COR-L47 (cell line): ENCODE data around the gene CCDC73.
A peak's percentile ranks its signal among the peaks of the same experiment; 100 is the strongest.

Experiments
- DNase-seq: peaks from one replicate; lab custom pipeline; 2025; lab: John Stamatoyannopoulos, UW

CCDC73 gene

GRCh38 chr11:32586576-32587190 is 207.8 kb downstream of the CCDC73 start:
- DNase-seq, result no peak

DNA sequence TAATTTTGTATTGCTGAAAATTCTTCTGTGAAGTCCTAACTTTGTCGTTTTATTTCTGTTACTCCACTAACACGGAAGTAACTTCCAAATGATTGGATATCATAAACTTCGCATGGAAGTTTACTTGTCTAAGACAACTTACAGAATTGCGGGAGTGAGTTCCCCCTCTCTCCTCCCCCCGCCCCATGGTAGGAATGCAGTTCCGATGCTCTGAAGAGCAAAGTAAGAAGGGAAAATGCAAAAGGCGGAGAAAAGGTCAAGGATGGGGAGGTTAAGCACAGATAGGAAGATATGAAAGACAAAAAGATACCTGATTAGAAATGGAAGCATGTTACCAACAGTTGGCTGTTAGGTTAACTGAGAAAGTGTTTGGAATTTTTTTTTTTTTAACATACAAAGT is 209.5 kb downstream of the CCDC73 start:
- DNase-seq, result no peak

DNA sequence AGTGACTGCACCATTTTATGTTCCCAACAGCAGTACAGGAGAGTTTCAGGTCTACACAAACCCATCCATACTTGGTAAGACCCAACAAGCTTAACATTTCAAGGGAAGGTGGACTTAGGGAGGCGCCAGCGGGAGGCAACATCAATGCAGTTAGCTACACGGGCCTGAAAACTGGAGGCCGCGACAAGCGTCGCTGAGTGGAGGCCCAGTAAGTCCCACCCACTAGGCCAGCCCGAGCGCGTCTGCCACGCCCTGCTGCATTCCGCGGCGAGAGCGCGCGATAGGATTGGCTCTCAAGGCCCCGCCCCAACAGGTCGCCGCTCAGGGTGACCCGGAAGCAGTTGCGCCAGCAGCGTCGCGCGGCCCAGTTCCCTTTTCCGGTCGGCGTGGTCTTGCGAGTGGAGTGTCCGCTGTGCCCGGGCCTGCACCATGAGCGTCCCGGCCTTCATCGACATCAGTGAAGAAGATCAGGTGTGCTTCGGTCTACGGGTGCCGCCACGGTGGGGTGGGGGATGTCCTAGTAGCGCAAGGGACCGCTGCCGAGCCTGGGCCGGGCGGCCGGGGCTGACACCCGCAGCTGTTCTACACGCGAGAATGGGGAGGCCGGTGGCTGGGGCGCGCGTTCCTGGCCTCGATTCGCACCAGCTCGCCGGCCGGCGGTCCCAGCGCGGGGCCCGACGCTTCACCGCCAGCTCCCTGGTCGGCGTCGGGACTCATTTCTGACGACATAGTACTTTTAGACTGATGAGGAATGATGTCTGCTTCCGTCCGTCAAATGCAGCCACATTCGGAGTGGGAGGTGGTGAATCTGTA is 210.8 kb downstream of the CCDC73 start, which contains the start of gene EIF3M:
Gene EIF3M (plus strand): TSS at position 373 of the 813 bp plus-strand sequence. CDS start 57 bp downstream, at position 430.
- peak; percentile 96 for DNase-seq

- no peak for DNase-seq
These were observed 212.9 kb downstream of the CCDC73 start for GRCh38 chr11:32581556-32581955.

- no peak for DNase-seq
These were observed 213.5 kb downstream of the CCDC73 start for GRCh38 chr11:32580967-32581366.

GRCh38 chr11:32576456-32576855 is 218.0 kb downstream of the CCDC73 start:
- DNase-seq, result no peak

- no peak for DNase-seq
These were observed 219.4 kb downstream of the CCDC73 start for GRCh38 chr11:32575070-32575469.

DNA sequence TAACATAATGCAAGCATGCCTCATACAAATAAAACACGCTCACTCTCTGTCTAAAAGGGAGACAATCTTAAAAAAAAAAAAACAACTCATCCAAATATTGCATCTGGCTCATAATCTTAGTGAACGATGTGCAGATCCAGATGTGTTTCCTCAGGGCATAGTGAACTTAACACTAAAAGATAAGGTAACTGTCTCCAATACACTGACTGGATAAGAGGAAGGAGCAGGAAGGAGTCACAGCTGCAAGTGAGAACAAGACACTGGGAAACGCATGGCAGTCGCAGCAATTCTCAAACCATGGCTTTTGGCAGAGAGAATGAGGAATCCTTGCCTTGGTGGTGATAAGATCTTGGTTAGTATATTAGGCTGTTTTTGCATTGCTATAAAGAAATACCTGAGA is 220.0 kb downstream of the CCDC73 start:
- DNase-seq, result no peak

DNA sequence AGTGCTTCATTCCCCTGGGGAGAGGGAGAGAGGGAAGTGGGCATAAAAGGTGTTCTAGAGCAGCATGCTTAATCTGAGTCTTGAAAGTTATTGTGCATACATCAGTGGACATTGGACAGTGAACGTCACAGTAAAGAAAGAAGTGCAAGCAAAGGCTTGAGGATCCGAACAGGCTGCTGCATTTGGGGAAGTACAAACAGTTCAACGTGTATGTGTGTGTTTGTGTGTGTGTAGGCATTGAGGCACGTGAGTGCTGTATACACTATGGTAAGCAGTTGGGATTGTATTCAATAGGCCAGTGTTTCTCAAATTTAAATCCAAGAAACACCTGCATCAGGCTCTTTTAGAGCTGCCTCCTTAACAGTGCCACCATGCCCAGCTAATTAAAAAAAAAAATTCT is 221.2 kb downstream of the CCDC73 start:
- DNase-seq, result no peak

- DNase-seq, result no peak
These were observed 223.4 kb downstream of the CCDC73 start for GRCh38 chr11:32571039-32571438.

DNA sequence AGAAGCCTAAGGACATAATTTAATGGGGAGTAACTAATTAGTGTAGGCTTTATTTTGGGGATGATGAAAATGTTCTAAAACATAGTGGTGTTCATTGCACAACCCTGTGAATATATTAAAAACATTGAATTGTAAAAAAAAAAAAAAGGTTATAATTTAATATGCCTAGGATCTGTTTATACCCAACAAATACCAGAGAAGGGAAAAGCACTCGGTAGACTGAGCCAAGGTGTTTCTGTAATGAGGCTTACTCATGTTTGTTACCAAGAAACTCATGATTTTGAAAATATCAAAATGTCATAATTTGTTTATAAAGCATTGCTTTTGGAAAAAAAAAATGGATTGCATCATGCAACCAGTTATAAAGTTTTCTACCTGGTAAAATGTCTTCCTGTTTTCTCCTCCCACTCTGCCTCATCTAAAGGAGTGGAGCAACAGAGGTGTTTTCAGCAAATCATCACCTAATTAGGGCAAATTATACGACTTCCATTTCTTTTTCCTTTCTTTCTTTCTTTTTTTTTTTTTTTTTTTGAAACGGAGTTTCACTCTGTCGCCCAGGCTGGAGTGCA is 225.1 kb downstream of the CCDC73 start:
- no peak for DNase-seq

DNA sequence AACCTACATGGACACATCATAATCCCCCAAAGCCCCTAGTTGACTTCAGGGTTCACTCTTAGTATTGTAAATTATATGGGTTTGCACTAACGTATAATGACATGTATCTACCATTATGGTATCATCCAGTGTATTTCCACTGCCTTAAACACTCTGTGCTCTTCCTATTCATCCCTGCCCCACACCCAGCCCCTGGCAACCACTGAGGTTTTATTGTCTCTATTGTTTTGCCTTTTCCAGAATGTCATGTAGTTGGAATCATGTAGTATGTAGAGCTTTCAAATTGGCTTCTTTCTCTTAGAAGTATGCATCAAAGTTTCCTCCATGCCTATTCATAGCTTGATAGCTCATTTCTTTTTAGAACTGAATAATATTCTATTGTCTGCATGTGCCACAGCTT is 227.3 kb downstream of the CCDC73 start:
- DNase-seq, result no peak

DNA sequence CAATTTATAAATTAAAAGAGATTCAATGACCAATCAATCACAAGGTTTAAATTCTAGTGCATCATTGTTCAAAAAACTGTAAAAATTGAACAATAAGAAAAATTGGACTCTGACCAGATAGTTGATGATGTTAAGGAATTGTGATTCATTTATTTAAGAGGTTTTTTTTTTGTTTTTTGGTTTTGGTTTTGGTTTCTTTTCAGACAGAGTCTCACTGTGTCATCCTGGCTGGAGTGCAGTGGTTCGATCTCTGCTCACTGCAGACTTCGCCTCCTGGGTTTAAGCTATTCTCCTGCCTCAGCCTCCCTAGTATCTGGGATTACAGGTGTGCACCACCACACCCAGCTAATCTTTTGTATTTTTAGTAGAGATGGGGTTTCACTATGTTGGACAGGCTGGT is 227.9 kb downstream of the CCDC73 start:
- no peak for DNase-seq

- DNase-seq, result no peak
These were observed 230.9 kb downstream of the CCDC73 start for GRCh38 chr11:32563600-32563959.

DNA sequence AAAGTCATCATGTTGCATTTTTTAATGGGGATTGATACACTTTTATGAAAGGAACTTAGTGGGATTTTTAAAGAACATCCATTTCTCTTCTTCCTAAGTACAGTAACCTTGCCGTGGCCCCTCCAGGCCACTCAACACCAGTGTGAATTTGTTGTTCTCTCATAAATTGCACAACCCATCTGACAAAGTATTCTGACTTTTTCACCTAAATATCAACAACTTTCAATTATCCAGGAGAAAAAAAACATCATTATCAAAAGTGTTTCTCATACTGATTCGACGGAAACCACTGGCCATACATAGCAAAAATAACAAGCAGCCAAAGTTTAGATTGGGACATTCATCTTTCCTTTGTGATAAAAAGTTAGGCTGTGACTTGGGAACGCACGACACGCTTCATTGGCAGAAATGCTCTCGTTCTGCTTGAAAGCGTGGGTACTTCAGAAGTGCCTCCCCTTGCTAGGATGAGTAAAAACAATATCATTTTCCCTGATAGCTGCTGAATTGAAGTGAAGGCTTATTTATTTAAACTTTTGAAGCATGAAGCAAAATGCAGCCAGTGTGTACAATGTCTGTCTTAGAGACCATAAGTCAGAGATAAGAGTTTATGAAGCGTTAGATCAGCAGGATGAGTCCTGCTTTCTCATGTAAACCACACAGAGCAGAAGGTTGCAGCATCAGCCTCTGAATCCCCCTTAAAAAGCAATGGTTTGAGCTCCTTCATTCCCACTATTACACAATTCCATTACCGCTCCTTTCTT is 231.4 kb downstream of the CCDC73 start:
- no peak for DNase-seq

DNA sequence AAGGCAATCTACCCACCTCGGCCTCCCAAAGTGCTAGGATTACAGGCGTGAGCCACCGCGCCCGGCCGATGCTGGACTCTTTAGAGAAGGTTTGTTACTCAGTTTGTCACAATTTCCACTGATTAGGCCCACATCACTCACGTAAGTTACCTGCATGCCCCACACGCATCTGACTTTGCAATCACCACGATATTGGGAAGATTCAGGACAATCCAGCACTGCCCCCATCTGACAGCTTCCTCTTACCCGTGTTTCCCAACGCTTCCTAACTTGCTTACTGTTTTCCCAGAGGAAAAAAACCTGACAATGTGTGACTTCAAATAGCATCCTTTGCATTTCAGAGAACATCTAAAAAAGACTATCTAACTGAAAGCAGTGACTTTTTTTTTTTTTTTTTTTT is 232.6 kb downstream of the CCDC73 start:
- no peak for DNase-seq

GRCh38 chr11:32555895-32556294 is 238.6 kb downstream of the CCDC73 start:
- no peak for DNase-seq

GRCh38 chr11:32555091-32555490 is 239.4 kb downstream of the CCDC73 start:
- DNase-seq, result no peak
